Measurements from ENCODE around the gene RNF19B. TPM values are rescaled to one million over a fixed set of nuclear protein-coding genes. Genes with fewer than 3 reads are reported as not detected.
A peak's percentile ranks its signal among the peaks of the same experiment; 100 is the strongest.

RNF19B gene
- total and polyA plus RNA-seq, 10 of the 15 experiments (the other 5 are each of a cell fraction or from before 2014, with no cell fraction given): 2.8 to 32.6 (median 16.6) TPM

GRCh38 chr1:32992489-32993323 is 28.1 kb upstream of the RNF19B start (continued):
- peak; percentile 68; the same call in 1 of the 2 replicates for TF ChIP-seq CREM (IDR thresholded peaks at IDR 0.05; ENCODE audit: low read depth)
- no peak for TF ChIP-seq ZNF207 (IDR thresholded peaks at IDR 0.05; ENCODE audit: borderline replicate concordance)
- TF ChIP-seq RELA (IDR thresholded peaks at IDR 0.05; ENCODE audit: borderline replicate concordance, partially characterized antibody): peak; percentile 96
- TF ChIP-seq WRNIP1 (IDR thresholded peaks at IDR 0.05; ENCODE audit: borderline replicate concordance, low read depth, low read length): no peak
- TF ChIP-seq FOS (IDR thresholded peaks at IDR 0.05; ENCODE audit: borderline replicate concordance, extremely low read depth, insufficient read length): no peak
- TF ChIP-seq SMARCA5 (IDR thresholded peaks at IDR 0.05): peak; percentile 92
- no peak for TF ChIP-seq ZNF384 (IDR thresholded peaks at IDR 0.05; ENCODE audit: borderline replicate concordance, low read depth, low read length)
- TF ChIP-seq ZBED1 (IDR thresholded peaks at IDR 0.05; ENCODE audit: borderline replicate concordance): peak; percentile 63; the same call in 1 of the 2 replicates
- peak in 1 of 2 experiments; percentile 64; a peak in 1 of 4 replicates for TF ChIP-seq ETV6 (conservative IDR thresholded peaks at IDR 0.05 in 1 of 2, IDR thresholded peaks at IDR 0.05 in 1 of 2; ENCODE audit: borderline replicate concordance in 1 of 2, low read depth in 1 of 2)
- TF ChIP-seq EED (IDR thresholded peaks at IDR 0.05; ENCODE audit: low read depth): peak; percentile 99
- no peak for TF ChIP-seq EZH2 (IDR thresholded peaks at IDR 0.05; ENCODE audit: borderline replicate concordance, control insufficient read depth, low read depth, low read length)
- TF ChIP-seq, protein P1, sequence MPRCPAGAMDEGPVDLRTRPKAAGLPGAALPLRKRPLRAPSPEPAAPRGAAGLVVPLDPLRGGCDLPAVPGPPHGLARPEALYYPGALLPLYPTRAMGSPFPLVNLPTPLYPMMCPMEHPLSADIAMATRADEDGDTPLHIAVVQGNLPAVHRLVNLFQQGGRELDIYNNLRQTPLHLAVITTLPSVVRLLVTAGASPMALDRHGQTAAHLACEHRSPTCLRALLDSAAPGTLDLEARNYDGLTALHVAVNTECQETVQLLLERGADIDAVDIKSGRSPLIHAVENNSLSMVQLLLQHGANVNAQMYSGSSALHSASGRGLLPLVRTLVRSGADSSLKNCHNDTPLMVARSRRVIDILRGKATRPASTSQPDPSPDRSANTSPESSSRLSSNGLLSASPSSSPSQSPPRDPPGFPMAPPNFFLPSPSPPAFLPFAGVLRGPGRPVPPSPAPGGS (IDR thresholded peaks at IDR 0.05; ENCODE audit: borderline replicate concordance, insufficient read depth, low read depth, low read length, poor library complexity, severe bottlenecking): peak; percentile 37
- TF ChIP-seq IRF4 (IDR thresholded peaks at IDR 0.05; ENCODE audit: low read depth, low read length): peak; percentile 29; the same call in 1 of the 2 replicates
- TF ChIP-seq NR2C1 (IDR thresholded peaks at IDR 0.05): peak; percentile 12; the same call in 1 of the 2 replicates
- TF ChIP-seq, protein P2, sequence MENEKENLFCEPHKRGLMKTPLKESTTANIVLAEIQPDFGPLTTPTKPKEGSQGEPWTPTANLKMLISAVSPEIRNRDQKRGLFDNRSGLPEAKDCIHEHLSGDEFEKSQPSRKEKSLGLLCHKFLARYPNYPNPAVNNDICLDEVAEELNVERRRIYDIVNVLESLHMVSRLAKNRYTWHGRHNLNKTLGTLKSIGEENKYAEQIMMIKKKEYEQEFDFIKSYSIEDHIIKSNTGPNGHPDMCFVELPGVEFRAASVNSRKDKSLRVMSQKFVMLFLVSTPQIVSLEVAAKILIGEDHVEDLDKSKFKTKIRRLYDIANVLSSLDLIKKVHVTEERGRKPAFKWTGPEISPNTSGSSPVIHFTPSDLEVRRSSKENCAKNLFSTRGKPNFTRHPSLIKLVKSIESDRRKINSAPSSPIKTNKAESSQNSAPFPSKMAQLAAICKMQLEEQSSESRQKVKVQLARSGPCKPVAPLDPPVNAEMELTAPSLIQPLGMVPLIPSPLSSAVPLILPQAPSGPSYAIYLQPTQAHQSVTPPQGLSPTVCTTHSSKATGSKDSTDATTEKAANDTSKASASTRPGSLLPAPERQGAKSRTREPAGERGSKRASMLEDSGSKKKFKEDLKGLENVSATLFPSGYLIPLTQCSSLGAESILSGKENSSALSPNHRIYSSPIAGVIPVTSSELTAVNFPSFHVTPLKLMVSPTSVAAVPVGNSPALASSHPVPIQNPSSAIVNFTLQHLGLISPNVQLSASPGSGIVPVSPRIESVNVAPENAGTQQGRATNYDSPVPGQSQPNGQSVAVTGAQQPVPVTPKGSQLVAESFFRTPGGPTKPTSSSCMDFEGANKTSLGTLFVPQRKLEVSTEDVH (IDR thresholded peaks at IDR 0.05; ENCODE audit: low read depth, partially characterized antibody): no peak
- TF ChIP-seq RB1 (IDR thresholded peaks at IDR 0.05; ENCODE audit: borderline replicate concordance): 0 out of 2 replicates have a peak, but pooled peaks have one; percentile 20
- TF ChIP-seq HCFC1 (IDR thresholded peaks at IDR 0.05; ENCODE audit: low read length): no peak; the same call in 1 of the 2 replicates
- TF ChIP-seq E2F4 (IDR thresholded peaks at IDR 0.05; ENCODE audit: low read depth, low read length): no peak
- peak; percentile 49 for TF ChIP-seq SP1 (IDR thresholded peaks at IDR 0.05; ENCODE audit: low read depth, low read length)
- TF ChIP-seq RAD51 (IDR thresholded peaks at IDR 0.05): peak; percentile 43; the same call in 1 of the 2 replicates
- peak; percentile 100 for TF ChIP-seq IKZF2 (IDR thresholded peaks at IDR 0.05)
- no peak; the same call in 1 of the 2 replicates for TF ChIP-seq BACH1 (IDR thresholded peaks at IDR 0.05; ENCODE audit: borderline replicate concordance)
- TF ChIP-seq KDM1A (IDR thresholded peaks at IDR 0.05; ENCODE audit: borderline replicate concordance): no peak
- TF ChIP-seq CEBPB (IDR thresholded peaks at IDR 0.05; ENCODE audit: borderline replicate concordance in 1 of 2, low read depth in 2 of 2, low read length in 2 of 2): 0 out of 4 replicates have a peak, but pooled peaks of 1 of the 2 experiments have one; percentile 28
- peak; percentile 26; the same call in 1 of the 2 replicates for TF ChIP-seq TCF3 (IDR thresholded peaks at IDR 0.05; ENCODE audit: borderline replicate concordance, insufficient read depth, low read depth, low read length)
- TF ChIP-seq NBN (IDR thresholded peaks at IDR 0.05): peak; percentile 94
